NOMO-1 treated with DMSO at 0.1 percent for 48 hours (cell line): ENCODE measurements around the gene DDX1.
"Not testable (repeated sequence)": the region's sequence is repeated elsewhere in the genome, so short reads cannot be mapped to it uniquely, and the experiment has no call there.

Experiments used
- DNase-seq: peaks from one replicate; lab custom pipeline; 2025; ENCODE audit not compliant: unreplicated experiment; lab: John Stamatoyannopoulos, UW

DDX1 gene

DNA sequence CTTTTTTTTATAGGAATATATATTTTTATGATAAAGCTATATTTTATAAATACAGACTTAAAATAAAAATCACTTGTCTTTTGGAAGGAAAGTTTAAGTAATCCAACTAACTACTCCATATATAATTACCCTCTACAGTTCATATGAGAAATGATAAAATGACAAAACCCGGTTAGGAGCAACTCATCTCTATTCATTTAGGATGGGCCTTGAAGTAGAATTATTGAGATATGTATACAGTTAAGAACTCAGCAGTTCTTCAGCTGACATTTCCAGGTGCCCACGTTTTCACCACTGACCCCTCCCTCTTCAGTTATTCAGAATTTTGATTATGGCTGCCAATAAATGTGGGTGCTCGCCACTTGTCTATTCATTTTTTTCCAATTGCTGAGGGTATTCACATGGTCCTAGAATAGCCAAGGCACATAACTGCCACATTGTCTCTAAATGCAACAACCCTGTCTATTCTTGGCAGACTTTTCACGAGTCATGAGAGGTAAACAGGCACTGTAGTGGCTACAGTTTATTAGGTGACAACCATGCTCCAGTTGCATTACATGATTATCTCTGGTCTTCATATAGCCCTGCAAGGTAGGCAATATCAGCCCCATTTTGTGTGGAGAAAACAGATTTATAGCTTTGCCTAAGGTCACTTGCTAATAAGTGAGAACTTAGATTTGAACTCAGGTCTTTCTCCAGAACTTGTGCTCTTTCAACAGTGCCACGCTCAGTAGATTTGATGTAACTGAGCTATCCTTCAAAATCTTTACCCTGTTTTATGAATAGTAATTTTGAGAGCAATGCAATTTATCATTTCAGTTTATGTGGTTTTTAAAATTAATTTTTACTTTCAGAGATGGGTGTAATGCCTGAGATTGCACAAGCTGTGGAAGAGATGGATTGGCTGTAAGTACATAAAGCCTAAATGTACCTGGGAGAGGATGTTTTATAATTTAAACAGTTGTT is 2.9 kb downstream of the DDX1 start:
- no peak for DNase-seq

GRCh38 chr2:15595342-15595905 is 3.8 kb downstream of the DDX1 start:
- DNase-seq, result no peak

- DNase-seq, result no peak
Observed at GRCh38 chr2:15595936-15596335, 4.3 kb downstream of the DDX1 start.

- DNase-seq, result no peak
Observed at GRCh38 chr2:15596350-15596749, 4.7 kb downstream of the DDX1 start.

- DNase-seq, result no peak
Observed at GRCh38 chr2:15596968-15597367, 5.3 kb downstream of the DDX1 start.

- no peak for DNase-seq
Observed at GRCh38 chr2:15599994-15600393, 8.3 kb downstream of the DDX1 start.

GRCh38 chr2:15601681-15602080 is 10.0 kb downstream of the DDX1 start:
- DNase-seq, result no peak

GRCh38 chr2:15602393-15602792 is 10.7 kb downstream of the DDX1 start:
- DNase-seq, result no peak

- no peak for DNase-seq
Observed at GRCh38 chr2:15603044-15603765, 11.5 kb downstream of the DDX1 start.

DNA sequence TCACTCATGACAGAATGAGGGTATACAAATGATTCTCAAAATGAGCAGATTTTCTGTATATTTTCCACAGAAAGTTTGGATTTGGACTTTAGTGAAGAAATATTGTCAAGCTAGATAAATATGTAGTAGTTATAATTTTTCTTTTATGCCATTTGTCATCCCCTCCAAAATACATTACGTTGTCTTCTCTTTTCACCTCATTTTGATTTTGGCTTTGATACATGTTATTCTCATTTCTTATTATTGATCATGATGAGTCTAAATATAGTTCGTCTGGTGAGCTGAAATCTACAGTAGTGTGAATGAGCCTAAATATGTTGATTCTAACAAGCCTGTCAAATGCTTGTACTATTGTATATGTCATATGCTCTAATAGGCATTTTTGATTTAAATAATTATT is 12.3 kb downstream of the DDX1 start:
- no peak for DNase-seq

GRCh38 chr2:15605721-15606120 is 14.1 kb downstream of the DDX1 start:
- no peak for DNase-seq

- DNase-seq, result no peak
Observed at GRCh38 chr2:15606481-15607441, 15.1 kb downstream of the DDX1 start.

GRCh38 chr2:15607709-15608391 is 16.2 kb downstream of the DDX1 start:
- no peak for DNase-seq

GRCh38 chr2:15608392-15608761 is 16.7 kb downstream of the DDX1 start:
- DNase-seq, result no peak

- DNase-seq, result no peak
Observed at GRCh38 chr2:15609341-15610042, 17.8 kb downstream of the DDX1 start.

- DNase-seq, result no peak
Observed at GRCh38 chr2:15610430-15610952, 18.8 kb downstream of the DDX1 start.

DNA sequence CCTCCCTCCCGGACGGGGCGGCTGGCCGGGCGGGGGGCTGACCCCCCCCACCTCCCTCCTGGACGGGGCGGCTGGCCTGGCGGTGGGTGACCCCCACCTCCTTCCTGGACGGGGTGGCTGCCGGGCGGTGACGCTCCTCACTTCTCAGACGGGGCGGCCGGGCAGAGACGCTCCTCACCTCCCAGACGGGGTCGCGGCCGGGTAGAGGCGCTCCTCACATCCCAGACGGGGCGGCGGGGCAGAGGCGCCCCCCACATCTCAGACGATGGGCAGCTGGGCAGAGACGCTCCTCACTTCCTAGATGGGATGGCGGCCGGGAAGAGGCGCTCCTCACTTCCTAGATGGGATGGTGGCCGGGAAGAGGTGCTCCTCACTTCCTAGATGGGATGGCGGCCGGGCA is 20.4 kb downstream of the DDX1 start:
- not testable (repeated sequence) for DNase-seq

GRCh38 chr2:15613736-15614429 is 22.2 kb downstream of the DDX1 start:
- no peak for DNase-seq
